Left colon (tissue), 2 donors: Measurements from ENCODE around the gene IWS1. TPM values are rescaled to one million over a fixed set of nuclear protein-coding genes. Genes with fewer than 3 reads are reported as not detected.
A peak's percentile ranks its signal among the peaks of the same experiment; 100 is the strongest.
"Not testable (repeated sequence)": the region's sequence is repeated elsewhere in the genome, so short reads cannot be mapped to it uniquely, and the experiment has no call there.

Source experiments
- ATAC-seq: fragments of 200-7000 bp; cut with Tn5 transposase; one replicate; pipeline ENCODE4 v1.9.1; 2020; ENCODE audit warnings: mild to moderate bottlenecking, moderate library complexity
- DNase-seq, 2 donors: peaks; one replicate each; pipeline ENCODE4 v3.0.0-alpha.2; 2020
- intact Hi-C, 2 donors: fragments of 100-400 bp; cut with DNase I in 1 of 2; cut with micrococcal nuclease in 1 of 2; formaldehyde crosslinking; loops; one replicate each; pipeline versions ENCODE4 v1.11.2 to v1.14.0; 2022; cut with DNase I, micrococcal nuclease
- long read RNA-seq: library from polyadenylated mRNA; unstranded; transcript quantifications from one replicate; pipeline ENCODE4 v2.0.0, GENCODE V29; 2021
- total RNA-seq, 2 donors: library from RNA; stranded (reverse); fragmentation: NEBNext Ultra II Directional; extraction: Animal tissue kit (Norgen Biotek cat#: 25700); gene quantifications; one replicate each; pipeline ENCODE4 v1.2.1, GENCODE V29; 2021
- donor health status: DM: no; HTN: no; CAD: no.
- donor health status: DM: yes; HTN: yes; CAD: no.

IWS1 gene
- total RNA-seq, result 10 to 100 TPM; 32.9 to 39.5 TPM
- long read RNA-seq, transcript IWS1-201 (14 exons, 2,958 nt), result major isoform, 29 of 71 reads
- long read RNA-seq, partial matches to known transcripts, result 29 of 71 reads
- long read RNA-seq, other reads (novel, unspliced or antisense), result 12 of 71 reads

- peak; percentile 95 for DNase-seq
- ATAC-seq, result peak; percentile 83
- intact Hi-C loops, result no loop called here
Observed at GRCh38 chr2:127526132-127527000, at the start of gene IWS1. TSS of gene IWS1 (minus strand) at chr2:127526489. CDS start at chr2:127526208, 281 bp downstream.

GRCh38 chr2:127575941-127576432, 49.7 kb upstream of the IWS1 start:
- peak in 1 of 2 donors; percentile 24 for DNase-seq
- intact Hi-C loops, result no loop called here
- no peak for ATAC-seq

GRCh38 chr2:127575185-127575765, 49.0 kb upstream of the IWS1 start:
- intact Hi-C loops, result no loop called here
- ATAC-seq (no peak), DNase-seq (no peak)

GRCh38 chr2:127574656-127575055, 48.4 kb upstream of the IWS1 start:
- no peak for ATAC-seq
- no peak for DNase-seq
- intact Hi-C loops, result no loop called here

GRCh38 chr2:127573771-127574170, 47.5 kb upstream of the IWS1 start:
- DNase-seq (no peak), ATAC-seq (no peak)
- intact Hi-C loops, result no loop called here

GRCh38 chr2:127573298-127573697, 47.0 kb upstream of the IWS1 start:
- no peak for ATAC-seq
- intact Hi-C loops, result no loop called here
- no peak for DNase-seq

GRCh38 chr2:127572841-127573240, 46.6 kb upstream of the IWS1 start:
- DNase-seq (no peak), ATAC-seq (no peak)
- intact Hi-C loops, result no loop called here

- DNase-seq, ATAC-seq, intact Hi-C loops: not testable (repeated sequence)
Observed at GRCh38 chr2:127572352-127572751, 46.1 kb upstream of the IWS1 start.

- ATAC-seq (no peak), DNase-seq (no peak)
- intact Hi-C loops, result no loop called here
Observed at GRCh38 chr2:127570282-127571250, 44.3 kb upstream of the IWS1 start.

- intact Hi-C loops, result no loop called here
- DNase-seq, result no peak
- no peak for ATAC-seq
Observed at GRCh38 chr2:127569666-127570065, 43.4 kb upstream of the IWS1 start.

GRCh38 chr2:127568128-127568527, 41.8 kb upstream of the IWS1 start:
- ATAC-seq (no peak), DNase-seq (no peak)
- intact Hi-C loops, result no loop called here

GRCh38 chr2:127567351-127567854, 41.1 kb upstream of the IWS1 start:
- intact Hi-C loops, result no loop called here
- ATAC-seq (no peak), DNase-seq (no peak)

GRCh38 chr2:127566576-127566975, 40.3 kb upstream of the IWS1 start:
- intact Hi-C loops, result no loop called here
- ATAC-seq (no peak), DNase-seq (no peak)

- DNase-seq (no peak), ATAC-seq (no peak)
- intact Hi-C loops, result no loop called here
Observed at GRCh38 chr2:127566139-127566417, 39.8 kb upstream of the IWS1 start.

- intact Hi-C loops, result no loop called here
- DNase-seq (no peak), ATAC-seq (no peak)
Observed at GRCh38 chr2:127565261-127566138, 39.2 kb upstream of the IWS1 start.

GRCh38 chr2:127564429-127565260, 38.4 kb upstream of the IWS1 start:
- no peak for ATAC-seq
- intact Hi-C loops, result no loop called here
- no peak for DNase-seq
